BLaER1 treated with 17β-estradiol and CSF1 and Interleukin-3, amounts not matched to agents 10 nM and 100 nM (cell line): Measurements from ENCODE around the gene HENMT1.
"Not testable (repeated sequence)": the region's sequence is repeated elsewhere in the genome, so short reads cannot be mapped to it uniquely, and the experiment has no call there.

ENCODE experiments used
- H3K27ac ChIP-seq, 11 experiments: shearing (Covaris generic); formaldehyde crosslinking; 2 replicates each; pipeline ENCODE4 v1.8.1; 2022
- H3K27me3 ChIP-seq, 11 experiments: shearing (Covaris generic); formaldehyde crosslinking; 2 replicates each; pipeline ENCODE4 v1.8.1; 2022
- H3K36me3 ChIP-seq, 11 experiments: shearing (Covaris generic); formaldehyde crosslinking; 2 replicates each; pipeline ENCODE4 v1.8.1; 2022
- H3K4me1 ChIP-seq, 10 experiments: shearing (Covaris generic); formaldehyde crosslinking; 2 replicates each; pipeline ENCODE4 v1.8.1; 2022
- H3K4me2 ChIP-seq, 11 experiments: shearing (Covaris generic); formaldehyde crosslinking; 2 replicates each; pipeline ENCODE4 v1.8.1; 2022
- H3K4me3 ChIP-seq, 10 experiments: shearing (Covaris generic); formaldehyde crosslinking; 2 replicates each; pipeline ENCODE4 v1.8.1; 2022
- H3K9ac ChIP-seq, 11 experiments: shearing (Covaris generic); formaldehyde crosslinking; 2 replicates each; pipeline ENCODE4 v1.8.1; 2022
- H3K9me3 ChIP-seq, 11 experiments: shearing (Covaris generic); formaldehyde crosslinking; replicated peaks in 1 of 11; 2 replicates each; pipeline ENCODE4 v1.8.1; 2022
- H4K20me1 ChIP-seq, 11 experiments: shearing (Covaris generic); formaldehyde crosslinking; 2 replicates each; pipeline ENCODE4 v1.8.1; 2022
- Cebpa-rat ChIP-seq, 11 experiments: shearing (Covaris generic); IDR thresholded peaks; 2 replicates each; pipeline ENCODE4 v1.8.1; 2022

HENMT1 gene

DNA sequence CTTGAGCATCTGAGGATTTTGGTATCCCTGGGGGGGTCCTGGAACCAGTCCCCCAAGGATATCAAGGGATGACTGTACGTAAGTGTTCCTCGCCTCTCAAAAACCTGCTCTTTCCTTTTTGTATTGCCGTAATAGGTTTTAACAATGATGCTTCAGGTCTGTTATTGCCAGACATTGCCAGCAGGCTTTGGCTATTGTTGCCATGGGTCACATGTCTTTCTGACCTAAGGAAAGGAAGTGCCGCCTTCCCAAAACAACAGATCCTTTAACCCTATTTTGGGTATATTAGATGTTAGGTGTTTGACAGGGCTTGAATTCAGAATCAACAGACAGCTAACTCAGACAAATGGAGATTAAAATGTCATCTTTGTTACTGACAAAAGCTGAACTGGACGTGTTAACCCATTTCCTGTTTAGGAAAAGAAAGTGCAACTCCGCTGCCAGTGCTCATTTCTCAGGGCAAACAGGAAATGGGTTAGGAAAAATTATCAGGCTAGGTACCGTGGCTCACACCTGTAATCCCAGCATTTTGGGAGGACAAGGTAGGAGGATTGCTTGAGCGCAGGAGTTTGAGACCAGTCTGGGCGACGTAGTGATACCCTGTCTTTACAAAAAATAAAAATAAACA, 18.8 kb upstream of the HENMT1 start:
- Histone ChIP-seq H3K27ac (no peak overlapping the region), H3K4me1 (peaks cover 0 to 17% (median 6%) of the 10 kb centered on the region in 10 experiments; a peak in 11 of 20 replicates), H4K20me1 (no peaks in the 10 kb centered on the region), H3K36me3 (no peaks in the 10 kb centered on the region), H3K9me3 (peaks cover 0 to 5% (median 4%) of the 10 kb centered on the region in 11 experiments; a peak in 13 of 22 replicates), H3K4me2 (peak overlapping the region in 3 of 11 experiments; percentile 4 to 32 (median 18); a peak in 5 of 22 replicates), H3K27me3 (no peaks in the 10 kb centered on the region), H3K9ac (no peak overlapping the region), H3K4me3 (no peak overlapping the region)
- no peak for TF ChIP-seq Cebpa-rat (IDR thresholded peaks at IDR 0.05)

DNA sequence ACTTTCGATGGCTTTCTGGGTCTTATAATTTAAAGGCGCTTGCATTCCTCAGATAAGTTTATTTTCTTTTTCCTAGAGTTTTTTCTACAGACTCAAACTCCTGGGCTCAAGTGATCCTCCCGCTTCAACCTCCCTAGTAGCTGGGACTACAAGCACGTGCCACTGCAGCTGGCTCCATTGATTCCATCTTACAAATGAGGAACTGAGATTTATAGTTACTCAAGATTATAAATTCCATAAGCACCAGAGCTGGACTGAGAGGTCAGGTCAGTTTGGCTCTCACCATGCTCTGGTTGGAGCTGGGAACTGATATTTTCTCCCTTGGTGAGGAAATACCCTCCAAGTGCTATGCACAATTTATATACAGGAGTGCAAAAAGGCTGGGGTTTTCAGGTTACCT, 17.8 kb upstream of the HENMT1 start:
- Histone ChIP-seq H3K4me3 (no peak overlapping the region), H3K9ac (no peak overlapping the region), H3K27ac (no peak overlapping the region), H3K4me2 (peak overlapping the region in 3 of 11 experiments; percentile 34 to 57 (median 47); a peak in 5 of 22 replicates), H3K27me3 (no peaks in the 10 kb centered on the region), H4K20me1 (no peaks in the 10 kb centered on the region), H3K4me1 (peaks cover 0 to 17% (median 6%) of the 10 kb centered on the region in 10 experiments; a peak in 11 of 20 replicates), H3K36me3 (no peaks in the 10 kb centered on the region), H3K9me3 (peaks cover 0 to 14% (median 11%) of the 10 kb centered on the region in 11 experiments; a peak in 17 of 22 replicates)
- TF ChIP-seq Cebpa-rat (IDR thresholded peaks at IDR 0.05) = no peak

DNA sequence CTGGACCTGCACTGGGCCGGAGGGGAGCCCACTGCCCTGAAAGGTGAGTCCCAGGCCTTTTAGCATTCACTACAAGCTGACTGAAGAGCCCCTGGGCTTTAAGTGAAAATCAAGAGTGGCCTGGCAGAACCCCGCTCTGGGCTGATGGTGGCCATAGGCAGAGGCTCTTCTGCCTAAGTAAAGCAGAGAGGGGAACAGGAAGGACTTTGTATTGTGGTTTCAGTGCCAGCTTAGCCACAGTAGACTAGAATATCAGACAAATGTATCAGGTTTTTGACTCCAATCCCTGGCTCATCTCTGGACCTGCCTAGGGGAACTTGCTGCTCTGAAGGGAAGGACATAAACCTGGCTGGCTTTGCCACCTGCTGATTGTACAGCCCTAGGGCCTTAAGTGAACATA, 10.2 kb upstream of the HENMT1 start:
- Histone ChIP-seq H3K27ac (no peak overlapping the region), H3K36me3 (no peaks in the 10 kb centered on the region), H3K9ac (no peak overlapping the region), H3K4me3 (no peak overlapping the region), H3K4me1 (peaks cover 0 to 8% (median 0%) of the 10 kb centered on the region in 10 experiments; a peak in 5 of 20 replicates), H4K20me1 (no peaks in the 10 kb centered on the region), H3K27me3 (no peaks in the 10 kb centered on the region), H3K4me2 (peak overlapping the region in 5 of 11 experiments; percentile 0 to 22 (median 16); a peak in 5 of 22 replicates), H3K9me3 (peaks cover 22 to 46% (median 35%) of the 10 kb centered on the region in 11 experiments)
- TF ChIP-seq Cebpa-rat (IDR thresholded peaks at IDR 0.05) = no peak

DNA sequence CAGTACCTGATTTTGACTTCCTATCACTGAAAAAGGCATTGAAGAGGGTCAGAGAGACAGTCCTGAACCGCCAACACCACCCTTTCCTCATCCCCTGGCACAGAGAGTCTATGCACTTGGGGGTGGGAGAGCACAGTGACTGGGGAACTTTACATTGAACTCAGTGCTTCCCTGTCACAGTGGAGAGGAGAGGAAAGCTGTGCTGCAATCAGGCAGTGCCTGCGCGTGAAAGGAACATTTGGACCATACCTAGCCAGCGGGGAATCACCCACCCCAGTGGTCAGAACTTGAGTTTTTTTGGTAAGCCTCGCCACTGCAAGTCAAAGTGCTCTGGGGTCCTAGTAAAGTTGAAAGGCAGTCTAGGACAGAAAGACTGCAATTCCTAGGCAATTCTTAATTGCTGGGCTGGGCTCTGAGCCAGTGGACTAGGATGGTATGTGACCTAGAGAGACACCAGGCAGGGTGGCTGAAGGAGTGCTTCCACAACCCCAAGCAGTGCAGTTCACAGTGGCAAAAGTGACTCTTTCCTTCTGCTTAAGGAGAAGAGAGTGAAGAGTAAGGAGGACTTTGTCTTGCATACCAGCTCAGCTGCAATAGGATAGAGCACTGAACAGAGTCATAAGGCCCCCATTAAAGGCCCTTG, 9.4 kb upstream of the HENMT1 start:
- no peak for TF ChIP-seq Cebpa-rat (IDR thresholded peaks at IDR 0.05)

DNA sequence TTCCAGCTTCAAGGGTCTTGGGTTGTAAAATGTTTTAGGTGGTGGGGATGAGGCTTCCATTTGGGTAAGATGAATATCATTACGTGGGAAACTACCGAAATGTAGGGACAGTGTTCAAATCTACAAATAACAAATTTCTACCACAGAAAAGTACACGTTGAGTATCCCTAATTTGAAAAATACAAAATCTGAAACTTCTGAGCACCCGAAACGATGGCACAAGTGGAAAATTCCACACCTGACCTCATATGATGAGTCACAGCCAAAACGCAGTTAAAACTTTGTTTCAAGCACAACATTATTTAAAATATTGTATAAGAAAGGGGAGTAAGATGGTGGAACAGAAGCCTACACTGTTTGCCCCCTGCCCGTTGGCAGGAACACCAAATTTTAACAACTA, 8.8 kb upstream of the HENMT1 start:
- Histone ChIP-seq H3K36me3 (no peaks in the 10 kb centered on the region), H4K20me1 (no peaks in the 10 kb centered on the region), H3K9me3 (peaks cover 21 to 41% (median 30%) of the 10 kb centered on the region in 11 experiments), H3K4me3 (no peak overlapping the region), H3K27ac (no peak overlapping the region), H3K27me3 (no peaks in the 10 kb centered on the region), H3K4me2 (no peak overlapping the region), H3K9ac (no peak overlapping the region), H3K4me1 (peaks cover 0 to 8% (median 0%) of the 10 kb centered on the region in 10 experiments; a peak in 5 of 20 replicates)
- TF ChIP-seq Cebpa-rat (IDR thresholded peaks at IDR 0.05) = no peak

More for the DNA sequence above, 9.4 kb upstream of the HENMT1 start:
- H3K4me1 ChIP-seq = peaks cover 0 to 8% (median 0%) of the 10 kb centered on the region in 10 experiments; a peak in 5 of 20 replicates
- H3K27ac ChIP-seq = no peak overlapping the region
- no peak overlapping the region for H3K9ac ChIP-seq
- no peak overlapping the region for H3K4me3 ChIP-seq
- no peaks in the 10 kb centered on the region for H4K20me1 ChIP-seq
- H3K9me3 ChIP-seq = peaks cover 22 to 46% (median 35%) of the 10 kb centered on the region in 11 experiments
- no peak overlapping the region for H3K4me2 ChIP-seq
- H3K36me3 ChIP-seq = no peaks in the 10 kb centered on the region
- no peaks in the 10 kb centered on the region for H3K27me3 ChIP-seq

DNA sequence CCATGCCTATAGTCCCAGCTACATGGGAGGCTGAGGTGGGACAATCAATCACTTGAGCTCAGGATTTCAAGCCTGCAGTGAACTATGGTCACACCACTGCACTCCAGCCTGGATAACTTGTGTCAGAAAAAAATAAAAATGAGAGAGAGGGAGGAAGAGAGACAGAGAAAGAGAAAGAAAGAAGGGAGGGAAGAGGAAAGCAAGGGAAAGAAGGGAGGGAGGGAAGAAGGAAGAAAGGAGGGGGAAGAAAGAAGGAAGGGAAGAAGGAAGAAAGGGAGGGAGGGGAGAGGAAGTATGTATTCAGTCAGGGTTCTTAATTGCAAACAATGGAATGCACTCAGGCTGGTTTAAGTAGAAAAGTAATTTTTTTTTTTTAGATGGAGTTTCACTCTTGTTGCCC, 7.9 kb upstream of the HENMT1 start:
- Histone ChIP-seq H3K4me2 (no peak overlapping the region), H3K9ac (no peak overlapping the region), H4K20me1 (no peaks in the 10 kb centered on the region), H3K9me3 (peaks cover 18 to 35% (median 22%) of the 10 kb centered on the region in 11 experiments; a peak in 20 of 22 replicates), H3K36me3 (no peaks in the 10 kb centered on the region), H3K27ac (no peak overlapping the region), H3K4me3 (no peak overlapping the region), H3K4me1 (peaks cover 0 to 8% (median 0%) of the 10 kb centered on the region in 10 experiments; a peak in 5 of 20 replicates), H3K27me3 (no peaks in the 10 kb centered on the region)
- TF ChIP-seq Cebpa-rat (IDR thresholded peaks at IDR 0.05) = no peak

DNA sequence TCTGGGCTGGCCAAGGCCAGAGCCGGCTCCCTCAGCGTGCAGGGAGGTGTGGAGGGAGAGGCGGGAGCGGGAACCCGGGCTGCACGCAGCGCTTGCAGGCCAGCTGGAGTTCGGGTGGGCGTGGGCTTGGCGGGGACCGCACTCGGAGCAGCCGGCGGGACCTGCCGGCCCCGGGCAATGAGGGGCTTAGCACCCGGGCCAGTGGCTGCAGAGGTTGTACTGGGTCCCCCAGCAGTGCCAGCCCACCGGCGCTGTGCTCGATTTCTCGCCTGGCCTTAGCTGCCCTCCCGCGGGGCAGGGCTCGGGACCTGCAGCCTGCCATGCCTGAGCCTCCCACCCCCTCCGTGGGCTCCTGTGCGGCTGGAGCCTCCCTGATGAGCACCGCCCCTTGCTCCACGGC, 6.5 kb upstream of the HENMT1 start:
- not testable (repeated sequence) for H3K4me3 ChIP-seq

DNA sequence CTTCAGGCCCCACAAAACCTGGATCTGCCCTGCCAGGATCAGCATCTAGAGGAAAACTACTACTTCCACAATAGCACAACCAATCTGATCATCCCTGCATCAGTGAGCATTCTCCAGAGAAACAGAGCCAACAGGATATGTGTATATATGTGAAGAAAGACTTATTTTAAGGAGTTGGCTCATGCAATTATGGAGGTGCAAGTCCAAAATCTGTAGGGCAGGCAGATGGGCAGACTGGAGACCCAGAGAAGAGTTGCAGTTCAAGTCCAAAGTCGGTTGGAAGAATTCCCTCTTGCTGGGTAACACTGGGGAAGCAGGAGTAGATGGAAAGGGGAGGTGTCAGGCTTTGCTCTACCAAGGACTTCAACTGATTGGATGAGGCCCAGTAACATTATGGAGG, 4.9 kb upstream of the HENMT1 start:
- Histone ChIP-seq H4K20me1 (no peaks in the 10 kb centered on the region), H3K27ac (no peak overlapping the region), H3K36me3 (no peaks in the 10 kb centered on the region; a peak in 1 of 22 replicates), H3K4me2 (no peak overlapping the region), H3K27me3 (peaks cover 15 to 23% (median 17%) of the 10 kb centered on the region in 11 experiments), H3K4me1 (peaks cover 6 to 15% (median 13%) of the 10 kb centered on the region in 10 experiments; a peak in 18 of 20 replicates), H3K9ac (no peak overlapping the region), H3K4me3 (no peak overlapping the region), H3K9me3 (peaks cover 0 to 26% (median 19%) of the 10 kb centered on the region in 11 experiments; a peak in 19 of 22 replicates)
- TF ChIP-seq Cebpa-rat (IDR thresholded peaks at IDR 0.05) = no peak

More for the DNA sequence above, 6.5 kb upstream of the HENMT1 start:
- not testable (repeated sequence) for H3K9ac ChIP-seq, H3K27ac ChIP-seq, H3K4me2 ChIP-seq, H3K4me1 ChIP-seq, H3K27me3 ChIP-seq, H4K20me1 ChIP-seq, H3K36me3 ChIP-seq
- H3K9me3 ChIP-seq = peaks cover 4 to 28% (median 12%) of the 10 kb centered on the region in 11 experiments; a peak in 17 of 22 replicates

DNA sequence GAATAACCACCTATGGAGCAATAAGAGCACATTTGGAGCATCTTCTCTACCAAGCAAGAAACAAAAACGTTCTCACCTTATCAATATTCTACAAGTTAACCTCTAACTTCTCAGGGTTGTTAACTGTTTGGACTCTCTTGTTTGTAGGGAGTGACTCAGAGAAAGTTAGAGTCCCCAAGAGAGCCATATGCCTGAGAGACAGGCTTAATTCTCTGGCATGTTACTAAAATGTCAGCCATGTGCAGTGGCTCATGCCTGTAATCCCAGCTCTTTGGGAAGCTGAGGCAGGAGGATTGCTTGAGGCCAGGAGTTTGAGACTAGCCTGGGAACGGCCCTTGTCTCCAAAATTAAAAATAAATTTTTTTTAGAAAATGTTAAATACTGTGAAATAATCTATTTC, 4.2 kb upstream of the HENMT1 start:
- Histone ChIP-seq H3K9me3 (peaks cover 0 to 33% (median 21%) of the 10 kb centered on the region in 11 experiments; a peak in 19 of 22 replicates), H3K27ac (no peak overlapping the region), H3K36me3 (no peaks in the 10 kb centered on the region; a peak in 1 of 22 replicates), H3K9ac (no peak overlapping the region), H3K27me3 (peaks cover 19 to 30% (median 24%) of the 10 kb centered on the region in 11 experiments), H4K20me1 (no peaks in the 10 kb centered on the region), H3K4me1 (peaks cover 6 to 15% (median 13%) of the 10 kb centered on the region in 10 experiments; a peak in 18 of 20 replicates), H3K4me3 (no peak overlapping the region), H3K4me2 (no peak overlapping the region)
- TF ChIP-seq Cebpa-rat (IDR thresholded peaks at IDR 0.05) = no peak
